OCI-LY1 (cell line): Measurements from ENCODE around the gene VWA3A.
"Not testable (repeated sequence)": the region's sequence is repeated elsewhere in the genome, so short reads cannot be mapped to it uniquely, and the experiment has no call there.

Source experiments
- H2AFZ ChIP-seq: fragments of 200-600 bp; sonication (generic), shearing (Covaris generic); 2 replicates; pipeline ENCODE4 v1.6.0; 2014; ENCODE audit warnings: antibody characterized with exemption, mild to moderate bottlenecking, low read length
- H3F3A ChIP-seq: fragments of 200-600 bp; sonication (generic), shearing (Covaris generic); 2 replicates; pipeline ENCODE4 v1.6.0; 2014; ENCODE audit warnings: mild to moderate bottlenecking, antibody characterized with exemption, low read length, moderate library complexity; ENCODE audit not compliant: insufficient read depth
- H3K27ac ChIP-seq: fragments of 200-600 bp; sonication (generic); 2 replicates; pipeline ENCODE4 v1.5.1; 2014; ENCODE audit warnings: low read length, mixed run types, mild to moderate bottlenecking, low read depth; ENCODE audit not compliant: poor library complexity, severe bottlenecking
- H3K27me3 ChIP-seq: fragments of 200-600 bp; sonication (generic); 2 replicates; pipeline ENCODE4 v1.6.0; 2014; ENCODE audit warnings: antibody characterized with exemption, mild to moderate bottlenecking, low read length, moderate library complexity; ENCODE audit not compliant: insufficient read depth
- H3K36me3 ChIP-seq: fragments of 200-600 bp; sonication (generic); 2 replicates; pipeline ENCODE4 v1.6.1; 2014; ENCODE audit warnings: mild to moderate bottlenecking, antibody characterized with exemption, low read length, moderate library complexity, mixed read lengths; ENCODE audit not compliant: insufficient read depth
- H3K4me1 ChIP-seq: fragments of 200-600 bp; sonication (generic); 2 replicates; pipeline ENCODE4 v1.5.1; 2014; ENCODE audit warnings: mild to moderate bottlenecking, low read length, moderate library complexity; ENCODE audit not compliant: insufficient read depth, severe bottlenecking
- H3K4me2 ChIP-seq: fragments of 200-600 bp; sonication (generic), shearing (Covaris generic); 2 replicates; pipeline ENCODE4 v1.6.1; 2014; ENCODE audit warnings: low read length
- H3K4me3 ChIP-seq: fragments of 200-600 bp; sonication (generic); 2 replicates; pipeline ENCODE4 v1.5.1; 2014; ENCODE audit warnings: low read length, low read depth, mild to moderate bottlenecking, mixed read lengths; ENCODE audit not compliant: poor library complexity, severe bottlenecking
- H3K79me2 ChIP-seq: fragments of 200-600 bp; shearing (Covaris generic); 2 replicates; pipeline ENCODE4 v1.6.1; 2016; ENCODE audit warnings: mixed run types, low read length, mixed read lengths; ENCODE audit not compliant: insufficient read depth
- H3K9ac ChIP-seq: fragments of 200-600 bp; sonication (generic), shearing (Covaris generic); 2 replicates; pipeline ENCODE4 v1.6.1; 2014; ENCODE audit warnings: mild to moderate bottlenecking, low read length, mixed read lengths
- H3K9me2 ChIP-seq: fragments of 200-600 bp; sonication (generic), shearing (Covaris generic); 2 replicates; pipeline ENCODE4 v1.6.1; 2014; ENCODE audit warnings: low read depth, mild to moderate bottlenecking, low read length, mixed read lengths
- H3K9me3 ChIP-seq: fragments of 200-600 bp; shearing (Covaris generic); 2 replicates; pipeline ENCODE4 v1.6.1; 2014; ENCODE audit warnings: low read length, mixed read lengths
- H4K20me1 ChIP-seq: fragments of 200-600 bp; sonication (generic), shearing (Covaris generic); 2 replicates; pipeline ENCODE4 v1.6.0; 2016; ENCODE audit warnings: mild to moderate bottlenecking, low read length; ENCODE audit not compliant: insufficient read depth
- CTCF ChIP-seq: fragments of 200-600 bp; sonication (generic), shearing (Covaris generic); IDR thresholded peaks from 2 replicates; pipeline ENCODE4 v1.5.1; 2017; ENCODE audit warnings: mild to moderate bottlenecking, antibody characterized with exemption, low read length, moderate library complexity, mixed read lengths
- EZH2 ChIP-seq: fragments of 200-600 bp; sonication (generic), shearing (Covaris generic); IDR thresholded peaks from 2 replicates; pipeline ENCODE4 v1.8.0; 2017; ENCODE audit warnings: borderline replicate concordance, mixed run types, mild to moderate bottlenecking, antibody characterized with exemption, low read length, moderate library complexity, mixed read lengths

Gene VWA3A

GRCh38 chr16:22092143-22092933, at the start of gene VWA3A:
VWA3A (plus strand) TSS chr16:22092541; CDS start chr16:22092638, 97 bp downstream.
- Histone ChIP-seq H3K4me1 (no peaks in the 10 kb centered on the region), H2AFZ (no peak within 1 kb of the TSS), H3K79me2 (no peaks in the 10 kb centered on the region), H3K9me3 (no peaks in the 10 kb centered on the region), H3K36me3 (no peaks in the 10 kb centered on the region), H3F3A (no peaks in the 10 kb centered on the region), H3K27me3 (no peaks in the 10 kb centered on the region), H3K9ac (no peak within 1 kb of the TSS), H3K4me2 (no peak within 1 kb of the TSS), H4K20me1 (no peaks in the 10 kb centered on the region), H3K4me3 (no peak within 1 kb of the TSS), H3K9me2 (no peaks in the 10 kb centered on the region), H3K27ac (no peak within 1 kb of the TSS)
- TF ChIP-seq CTCF: no peak
- TF ChIP-seq EZH2: no peak

- H3K9me3 ChIP-seq, H3K9me2 ChIP-seq, H3K4me1 ChIP-seq, H3F3A ChIP-seq, H3K79me2 ChIP-seq, H3K27me3 ChIP-seq, H2AFZ ChIP-seq, H3K27ac ChIP-seq, H3K36me3 ChIP-seq, H3K4me3 ChIP-seq, H4K20me1 ChIP-seq, H3K4me2 ChIP-seq, H3K9ac ChIP-seq: not testable (repeated sequence)
Measured at GRCh38 chr16:22043882-22044281, 48.5 kb upstream of the VWA3A start.

- H3K4me3 ChIP-seq, H3K4me1 ChIP-seq, H3K4me2 ChIP-seq, H3K27me3 ChIP-seq, H3K27ac ChIP-seq, H3F3A ChIP-seq, H3K36me3 ChIP-seq, H3K9me3 ChIP-seq, H4K20me1 ChIP-seq, H3K9me2 ChIP-seq, H3K79me2 ChIP-seq, H2AFZ ChIP-seq, H3K9ac ChIP-seq: not testable (repeated sequence)
Measured at GRCh38 chr16:22045888-22046287, 46.5 kb upstream of the VWA3A start.

GRCh38 chr16:22050963-22051362, 41.4 kb upstream of the VWA3A start:
- H3K9me2 ChIP-seq: no peaks in the 10 kb centered on the region
- peaks cover 6% of the 10 kb centered on the region; the same call in 1 of the 2 replicates for H3K79me2 ChIP-seq
- H3K27ac ChIP-seq: no peak overlapping the region
- H2AFZ ChIP-seq: no peak overlapping the region
- no peak overlapping the region for H3K9ac ChIP-seq
- no peak overlapping the region for H3K4me3 ChIP-seq
- no peak overlapping the region for H3K4me2 ChIP-seq
- TF ChIP-seq EZH2: no peak
- TF ChIP-seq CTCF: no peak
- H3K4me1 ChIP-seq: no peaks in the 10 kb centered on the region
- no peaks in the 10 kb centered on the region for H4K20me1 ChIP-seq
- H3F3A ChIP-seq: no peaks in the 10 kb centered on the region
- H3K36me3 ChIP-seq: no peaks in the 10 kb centered on the region
- H3K9me3 ChIP-seq: no peaks in the 10 kb centered on the region
- H3K27me3 ChIP-seq: no peaks in the 10 kb centered on the region
